Neuronal stem cell (in vitro differentiated cells): ENCODE measurements around the gene PTCD2.
A peak's percentile ranks its signal among the peaks of the same experiment; 100 is the strongest.

Experiments used
- DNase-seq: peaks from one replicate; pipeline ENCODE4 v3.0.0-alpha.2; 2013; ENCODE audit warnings: low spot score
- H2AFZ ChIP-seq: one replicate; pipeline ENCODE4 v1.6.1; 2013; ENCODE audit warnings: mild to moderate bottlenecking, low read length, inconsistent platforms
- H2AK5ac ChIP-seq: 2 replicates; pipeline ENCODE4 v1.6.1; 2013; ENCODE audit warnings: low read depth, mild to moderate bottlenecking, inconsistent platforms, low read length, moderate library complexity, mixed read lengths
- H2BK120ac ChIP-seq: 2 replicates; pipeline ENCODE4 v1.6.1; 2013; ENCODE audit warnings: low read depth, mild to moderate bottlenecking, inconsistent platforms, low read length, moderate library complexity, mixed read lengths
- H2BK12ac ChIP-seq: one replicate; pipeline ENCODE4 v1.6.1; 2013; ENCODE audit warnings: low read length, inconsistent platforms
- H2BK15ac ChIP-seq: 2 replicates; pipeline ENCODE4 v1.6.1; 2013; ENCODE audit warnings: mild to moderate bottlenecking, low read length, inconsistent platforms, mixed read lengths
- H2BK5ac ChIP-seq: one replicate; pipeline ENCODE4 v1.6.1; 2013; ENCODE audit warnings: inconsistent platforms, mild to moderate bottlenecking, low read length, moderate library complexity
- H3K14ac ChIP-seq: one replicate; pipeline ENCODE4 v1.6.1; 2013; ENCODE audit warnings: low read length, inconsistent platforms
- H3K18ac ChIP-seq: 2 replicates; pipeline ENCODE4 v1.6.1; 2013; ENCODE audit warnings: low read length, inconsistent platforms
- H3K23ac ChIP-seq: 2 replicates; pipeline ENCODE4 v1.6.1; 2013; ENCODE audit warnings: low read depth, mild to moderate bottlenecking, mixed read lengths, low read length, inconsistent platforms; ENCODE audit not compliant: poor library complexity
- H3K27ac ChIP-seq: replicated peaks from 3 replicates; pipeline ENCODE4 v1.5.1; 2013; ENCODE audit warnings: low read length, inconsistent platforms
- H3K27me3 ChIP-seq, 3 experiments: 2 replicates each; pipeline ENCODE4 v1.6.1; 2013; ENCODE audit warnings: low read length in 3 of 3, mild to moderate bottlenecking in 2 of 3, inconsistent platforms in 1 of 3, low read depth in 1 of 3, mixed read lengths in 1 of 3, moderate library complexity in 1 of 3; ENCODE audit not compliant: control insufficient read depth in 3 of 3, insufficient read depth in 3 of 3
- H3K36me3 ChIP-seq, 2 donors: replicated peaks in 1 of 2; 2 replicates each; pipeline ENCODE4 v1.6.1; 2013; ENCODE audit warnings: low read length in 2 of 2; ENCODE audit not compliant: control insufficient read depth in 2 of 2, insufficient read depth in 2 of 2
- H3K4ac ChIP-seq: 2 replicates; pipeline ENCODE4 v1.6.1; 2013; ENCODE audit warnings: inconsistent platforms, mild to moderate bottlenecking, low read length, moderate library complexity
- H3K4me1 ChIP-seq, 2 donors: 1 replicate in 1 of 2; 2 replicates in 1 of 2; pipeline ENCODE4 v1.6.1; 2013; ENCODE audit warnings: low read length in 2 of 2, low read depth in 1 of 2; ENCODE audit not compliant: control insufficient read depth in 2 of 2, insufficient read depth in 1 of 2
- H3K4me2 ChIP-seq: one replicate; pipeline ENCODE4 v1.6.1; 2013; ENCODE audit warnings: mild to moderate bottlenecking, low read length, inconsistent platforms; ENCODE audit not compliant: insufficient read depth, poor library complexity, severe bottlenecking
- H3K4me3 ChIP-seq, 2 donors: 2 replicates each; pipeline ENCODE4 v1.5.1; 2013; ENCODE audit warnings: low read length in 2 of 2, mild to moderate bottlenecking in 2 of 2, inconsistent platforms in 1 of 2, moderate library complexity in 1 of 2
- H3K79me1 ChIP-seq: one replicate; pipeline ENCODE4 v1.6.1; 2013; ENCODE audit warnings: low read depth, mild to moderate bottlenecking, inconsistent platforms, low read length, moderate library complexity
- H3K9ac ChIP-seq: one replicate; pipeline ENCODE4 v1.6.1; 2013; ENCODE audit warnings: mild to moderate bottlenecking, low read depth, low read length, inconsistent platforms; ENCODE audit not compliant: poor library complexity
- H3K9me3 ChIP-seq, 2 donors: replicated peaks in 1 of 2; 2 replicates each; pipeline versions ENCODE3 to v1.6.1; 2013; ENCODE audit warnings: low read length in 2 of 2, mild to moderate bottlenecking in 2 of 2, inconsistent platforms in 1 of 2, low read depth in 1 of 2, mixed read lengths in 1 of 2, moderate library complexity in 1 of 2; ENCODE audit not compliant: control insufficient read depth in 2 of 2, insufficient read depth in 1 of 2
- H4K8ac ChIP-seq: one replicate; pipeline ENCODE4 v1.6.1; 2013; ENCODE audit warnings: low read depth, mild to moderate bottlenecking, inconsistent platforms, low read length, moderate library complexity
- H4K91ac ChIP-seq: one replicate; pipeline ENCODE4 v1.6.1; 2013; ENCODE audit warnings: low read length, low read depth, mild to moderate bottlenecking, inconsistent platforms; ENCODE audit not compliant: poor library complexity
- WGBS, 2 donors: extraction: QIAGEN DNeasy Blood & Tissue Kit; methylation state at CpG; one replicate each; pipeline ENCODE4 v1.1.7; 2013; ENCODE audit warnings: missing lambda C conversion rate in 2 of 2, mixed read lengths in 1 of 2; ENCODE audit not compliant: insufficient read length in 2 of 2, insufficient replicate concordance in 1 of 2; ENCODE audit errors: extremely low coverage in 2 of 2; 5-methylcytosine and 5-hydroxymethylcytosine counted together

PTCD2 gene

DNA sequence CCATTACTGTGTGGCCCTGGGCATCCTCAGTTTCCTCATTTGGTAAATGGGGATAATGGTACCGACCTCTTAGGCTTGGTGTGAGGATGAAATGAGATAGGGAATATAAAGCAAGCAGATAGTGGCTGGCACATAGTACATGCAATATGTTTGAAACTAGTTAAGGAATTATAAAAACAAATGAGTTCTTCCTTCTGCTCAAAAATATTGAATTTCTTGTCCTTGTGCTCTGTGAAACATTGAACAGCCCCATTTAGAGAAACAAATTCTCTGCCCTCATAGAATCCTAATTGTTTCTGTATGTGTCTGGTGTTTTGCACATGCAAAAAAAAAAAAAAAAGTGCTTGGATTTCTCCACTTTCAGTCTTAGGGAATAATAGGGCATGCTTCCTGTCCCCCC is 39.7 kb downstream of the PTCD2 start:
- Histone ChIP-seq H3K18ac (no peak overlapping the region), H3K4me2 (no peak overlapping the region), H2BK120ac (no peak overlapping the region), H4K91ac (no peak overlapping the region), H2BK15ac (no peak overlapping the region), H2BK12ac (no peak overlapping the region), H3K4me3 (no peak overlapping the region), H4K8ac (no peak overlapping the region), H2AFZ (no peak overlapping the region), H3K14ac (no peak overlapping the region), H2AK5ac (no peak overlapping the region), H3K27ac (no peak overlapping the region), H3K9ac (no peak overlapping the region), H3K23ac (no peak overlapping the region), H3K36me3 (peaks cover 8 to 48% of the 10 kb centered on the region in 2 donors), H3K4ac (no peak overlapping the region), H2BK5ac (no peak overlapping the region), H3K4me1 (peaks cover 2 to 16% of the 10 kb centered on the region in 2 donors), H3K79me1 (no peaks in the 10 kb centered on the region), H3K9me3 (peaks cover 0 to 18% of the 10 kb centered on the region in 2 donors), H3K27me3 (no peaks in the 10 kb centered on the region)
- no peak for DNase-seq
- no CpG with 5 or more reads among the region's 1 CpG for WGBS, 2 donors

DNA sequence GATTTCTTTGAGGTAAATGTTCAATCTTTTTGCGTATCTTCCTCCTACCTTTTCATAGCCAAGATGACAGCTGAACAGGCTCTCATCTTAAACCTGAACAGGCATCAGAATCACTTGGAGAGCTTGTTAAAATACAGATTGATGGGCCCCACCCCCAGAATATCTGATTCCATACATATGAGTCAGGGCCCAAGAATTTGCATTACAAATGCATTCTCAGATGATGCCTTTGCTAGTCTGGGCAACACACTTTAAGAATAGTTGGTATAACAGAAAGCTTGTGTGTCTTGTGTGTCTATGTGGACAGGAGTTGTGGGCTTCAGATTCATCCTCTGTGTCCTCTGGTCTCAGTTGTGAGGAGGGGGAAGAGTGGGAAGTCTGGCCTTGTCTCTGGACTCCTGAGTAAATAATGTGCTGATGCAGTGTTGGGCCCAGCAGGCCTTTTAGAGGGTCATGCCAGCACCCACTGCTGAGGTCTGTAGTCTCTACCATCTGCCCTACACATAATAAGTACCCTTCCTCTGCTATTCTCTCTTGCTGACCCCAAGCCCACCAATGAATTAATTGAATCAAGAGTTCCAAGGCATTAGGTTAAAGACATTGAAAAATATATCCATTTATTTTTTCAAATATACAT is 43.1 kb downstream of the PTCD2 start:
- Histone ChIP-seq H4K91ac (no peak overlapping the region), H3K14ac (no peak overlapping the region), H2AFZ (no peak overlapping the region), H2BK5ac (no peak overlapping the region), H3K4ac (no peak overlapping the region), H3K27me3 (no peaks in the 10 kb centered on the region), H3K23ac (no peak overlapping the region), H3K36me3 (peaks cover 4 to 43% of the 10 kb centered on the region in 2 donors), H2BK15ac (no peak overlapping the region), H3K79me1 (no peaks in the 10 kb centered on the region), H3K4me2 (no peak overlapping the region), H2AK5ac (no peak overlapping the region), H3K9me3 (peaks cover 0 to 18% of the 10 kb centered on the region in 2 donors), H3K4me1 (peaks cover 3 to 25% of the 10 kb centered on the region in 2 donors), H2BK120ac (no peak overlapping the region), H3K9ac (peak overlapping the region; percentile 9), H3K18ac (no peak overlapping the region), H3K27ac (no peak overlapping the region), H2BK12ac (no peak overlapping the region), H4K8ac (no peak overlapping the region), H3K4me3 (no peak overlapping the region)
- DNase-seq, result no peak
- no CpG with 5 or more reads among the region's 1 CpG for WGBS, 2 donors

DNA sequence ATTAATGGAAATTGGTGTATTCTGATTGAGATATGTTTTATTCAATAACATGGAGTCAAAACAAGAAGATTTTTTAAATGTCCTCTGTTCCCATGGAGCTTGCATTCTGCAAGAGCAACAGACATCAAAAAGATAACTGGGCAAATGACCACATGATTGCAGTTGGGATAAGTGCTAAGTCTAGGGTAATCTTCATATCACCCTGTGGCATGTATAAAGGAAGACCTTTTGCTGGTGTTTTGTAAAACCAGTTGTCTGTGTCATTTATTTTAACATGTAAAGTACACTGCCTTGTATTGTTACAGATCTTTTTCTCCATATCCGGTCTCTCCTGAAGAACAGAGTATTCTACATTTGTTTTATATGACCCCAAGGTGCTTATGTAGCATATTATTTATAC is 44.0 kb downstream of the PTCD2 start:
- no peak for DNase-seq
- Histone ChIP-seq H4K8ac (no peak overlapping the region), H2BK5ac (no peak overlapping the region), H2BK120ac (no peak overlapping the region), H3K36me3 (peaks cover 1 to 34% of the 10 kb centered on the region in 2 donors), H3K23ac (no peak overlapping the region), H3K9ac (no peak overlapping the region), H2AK5ac (no peak overlapping the region), H4K91ac (no peak overlapping the region), H3K27me3 (no peaks in the 10 kb centered on the region), H3K27ac (no peak overlapping the region), H2AFZ (no peak overlapping the region), H3K4me3 (no peak overlapping the region), H2BK15ac (no peak overlapping the region), H3K4me1 (peaks cover 3 to 25% of the 10 kb centered on the region in 2 donors), H2BK12ac (no peak overlapping the region), H3K79me1 (no peaks in the 10 kb centered on the region), H3K4me2 (no peak overlapping the region), H3K9me3 (peaks cover 0 to 18% of the 10 kb centered on the region in 2 donors), H3K18ac (no peak overlapping the region), H3K4ac (no peak overlapping the region), H3K14ac (no peak overlapping the region)
- no CpG with 5 or more reads among the region's 1 CpG for WGBS, 2 donors

DNA sequence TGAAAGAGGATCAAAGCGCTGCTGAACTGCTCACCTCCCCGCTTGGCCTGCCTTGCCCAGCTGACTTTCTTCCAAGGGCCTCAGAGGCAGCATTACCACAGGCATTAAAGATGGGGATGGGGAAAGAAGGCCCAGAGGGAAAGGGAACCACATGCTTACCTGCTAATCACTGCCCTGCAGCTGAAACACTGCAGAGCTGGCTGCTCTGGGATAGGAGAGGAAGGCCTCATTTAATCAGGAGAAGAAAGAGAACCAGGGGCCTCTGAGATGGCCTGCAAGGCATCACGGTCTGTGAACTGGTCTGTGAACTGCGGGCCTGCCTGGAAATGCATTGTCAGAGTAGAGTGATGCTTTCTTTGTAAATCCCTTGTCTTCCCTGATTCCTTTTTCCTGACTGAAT is 44.8 kb downstream of the PTCD2 start:
- Histone ChIP-seq H3K4me2 (no peak overlapping the region), H3K4me1 (peaks cover 5 to 25% of the 10 kb centered on the region in 2 donors), H2BK15ac (no peak overlapping the region), H3K9me3 (peaks cover 0 to 18% of the 10 kb centered on the region in 2 donors), H3K23ac (no peak overlapping the region), H3K14ac (no peak overlapping the region), H3K4me3 (no peak overlapping the region), H3K27ac (no peak overlapping the region), H3K4ac (no peak overlapping the region), H4K91ac (no peak overlapping the region), H2AFZ (no peak overlapping the region), H2BK120ac (no peak overlapping the region), H2BK12ac (no peak overlapping the region), H3K9ac (no peak overlapping the region), H2AK5ac (peak overlapping the region; percentile 13), H3K18ac (no peak overlapping the region), H2BK5ac (no peak overlapping the region), H4K8ac (no peak overlapping the region), H3K27me3 (no peaks in the 10 kb centered on the region), H3K79me1 (no peaks in the 10 kb centered on the region), H3K36me3 (peaks cover 1 to 27% of the 10 kb centered on the region in 2 donors)
- no peak for DNase-seq
- no CpG with 5 or more reads among the region's 4 CpGs for WGBS, 2 donors
